HG03139 (cell line): ENCODE measurements around the gene SH3GL2.

Experiments
- ATAC-seq: cut with Tn5 transposase; IDR thresholded peaks from one replicate; pipeline ENCODE4 v1.9.1; 2021; ENCODE audit not compliant: unreplicated experiment

The SH3GL2 gene

DNA sequence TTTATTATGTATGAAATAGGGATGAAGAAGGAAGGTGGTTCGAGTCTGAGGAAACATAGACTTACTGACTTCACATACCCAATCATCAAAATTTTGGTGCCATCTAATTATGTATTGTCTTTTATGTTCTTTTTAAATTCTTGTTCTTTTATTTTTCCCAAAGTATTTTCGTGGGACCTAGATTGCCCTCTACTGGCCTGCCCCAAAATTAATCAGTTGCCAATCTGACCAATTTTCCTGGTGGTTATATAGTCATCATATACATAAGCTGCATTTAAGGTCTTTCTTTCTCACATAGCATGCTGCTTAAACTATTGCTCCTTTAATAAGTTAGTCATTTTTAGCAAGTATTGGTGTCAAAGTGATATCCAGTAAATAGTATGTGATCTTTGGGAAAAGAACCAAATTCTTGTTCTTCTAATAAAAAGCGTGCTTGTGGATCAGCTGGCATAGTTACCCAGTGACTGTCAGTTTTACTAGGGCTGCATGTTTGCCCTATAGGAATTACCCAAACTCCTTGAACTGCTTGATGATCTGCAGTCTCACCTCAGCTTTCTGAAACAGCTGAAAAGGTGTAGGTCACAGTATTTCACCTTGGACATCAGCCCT is 223.5 kb downstream of the SH3GL2 start:
- ATAC-seq: no peak

DNA sequence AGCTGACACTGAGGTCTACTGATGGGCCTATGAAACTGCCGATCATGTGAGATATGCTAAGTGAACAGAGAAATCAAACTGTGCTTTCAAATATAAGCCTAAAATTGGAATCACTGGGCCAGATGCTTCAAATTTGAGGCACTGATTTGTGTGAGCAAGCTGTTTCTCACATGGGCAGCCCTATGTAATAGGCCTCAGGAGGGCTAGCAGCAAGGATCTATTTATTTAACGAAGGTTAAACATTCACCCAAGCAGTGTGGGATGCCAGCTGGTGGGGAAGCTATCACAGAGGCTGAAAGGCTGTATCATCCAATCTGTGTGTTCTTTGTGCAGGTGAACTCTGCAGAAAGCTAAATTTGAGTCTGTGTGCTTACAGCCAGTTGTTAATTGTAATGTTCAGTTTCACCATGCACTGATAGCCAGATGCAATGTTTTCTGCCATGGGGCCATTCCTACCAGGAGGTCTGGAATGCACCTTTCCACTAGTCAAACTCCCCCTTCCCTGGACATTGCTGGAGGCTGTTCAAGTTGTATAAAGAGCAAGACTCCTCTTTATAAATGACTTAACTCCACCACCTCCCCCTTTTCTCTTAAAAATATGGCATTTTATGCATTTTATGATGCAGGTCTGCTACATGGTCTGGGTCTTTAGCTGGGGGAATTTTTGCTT is 228.9 kb downstream of the SH3GL2 start:
- ATAC-seq: no peak

DNA sequence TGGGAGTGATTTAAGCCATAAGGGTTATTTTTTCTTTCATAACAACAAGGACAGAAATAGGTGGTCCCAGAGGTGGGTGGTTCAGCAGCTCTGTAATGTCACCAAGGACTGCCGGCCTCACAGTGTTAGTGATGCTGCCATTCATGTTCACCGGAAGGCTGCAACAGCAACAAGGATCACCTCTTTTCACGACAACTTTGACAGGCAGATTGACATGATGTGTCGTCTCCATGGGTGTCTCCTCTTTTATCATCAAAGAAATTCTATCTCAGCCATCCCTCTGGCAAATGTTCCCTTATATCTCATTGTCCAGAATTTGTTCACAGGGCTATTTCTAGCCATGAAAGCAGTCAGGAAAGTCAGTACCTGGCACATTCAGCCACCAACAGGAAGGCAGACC is 231.5 kb downstream of the SH3GL2 start:
- no peak for ATAC-seq

DNA sequence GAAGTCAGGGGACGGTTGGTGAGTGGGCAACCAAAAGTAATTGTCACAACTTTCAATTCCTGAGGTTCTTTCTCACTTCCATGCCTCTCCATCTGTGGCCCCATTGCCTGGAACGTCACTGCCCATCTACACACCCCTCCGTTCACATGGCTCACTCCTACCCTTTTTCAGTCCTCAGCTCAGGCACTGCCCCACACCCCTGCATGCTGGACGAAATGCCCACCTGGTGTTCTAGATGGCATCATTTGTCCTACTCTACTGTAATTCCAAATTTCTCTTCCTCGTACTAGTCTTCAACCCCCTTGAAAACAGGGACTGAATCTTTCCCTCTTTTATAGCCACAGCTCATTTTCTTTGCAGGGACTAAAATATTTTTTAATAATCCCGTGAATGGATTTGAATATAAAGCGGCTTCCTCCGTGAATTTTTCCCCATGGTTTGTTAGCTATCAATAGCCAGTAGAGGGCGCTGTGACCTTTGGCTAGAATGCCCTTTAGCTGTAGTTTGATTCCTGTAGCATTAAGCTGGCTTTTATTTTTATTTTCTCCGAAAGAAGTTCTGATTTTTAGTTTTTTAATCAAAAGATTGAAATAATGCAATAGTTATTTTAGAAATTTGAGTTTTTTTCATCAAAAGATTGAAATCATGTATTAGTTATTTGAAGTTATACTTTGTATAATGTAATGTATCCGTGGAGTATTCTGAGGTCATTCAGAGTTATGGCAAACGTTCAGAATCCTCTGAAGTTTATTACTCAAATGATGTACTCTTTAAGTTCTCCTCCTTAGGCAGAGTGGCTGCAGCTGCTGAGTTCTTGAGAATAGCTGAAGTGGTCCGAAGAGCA is 232.1 kb downstream of the SH3GL2 start:
- no peak for ATAC-seq

DNA sequence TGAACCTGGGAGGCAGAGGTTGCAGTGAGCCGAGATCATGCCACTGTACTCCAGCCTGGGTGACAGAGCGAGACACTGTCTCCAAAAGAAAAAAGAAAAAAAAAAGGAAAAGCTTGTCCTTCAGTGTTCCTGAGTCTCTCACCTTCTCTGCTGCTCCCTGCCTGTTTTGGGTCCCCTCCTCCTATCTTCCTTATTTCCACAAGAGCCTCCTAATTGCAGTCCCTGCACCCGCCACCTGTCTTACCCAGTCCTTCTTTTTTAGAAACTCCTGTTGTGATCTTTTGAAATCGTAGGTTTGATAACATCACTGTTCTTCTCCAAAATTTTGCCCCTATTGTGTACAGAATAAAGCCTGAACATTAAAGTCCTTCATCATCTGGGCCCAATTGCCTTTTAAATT is 234.9 kb downstream of the SH3GL2 start:
- ATAC-seq: no peak

DNA sequence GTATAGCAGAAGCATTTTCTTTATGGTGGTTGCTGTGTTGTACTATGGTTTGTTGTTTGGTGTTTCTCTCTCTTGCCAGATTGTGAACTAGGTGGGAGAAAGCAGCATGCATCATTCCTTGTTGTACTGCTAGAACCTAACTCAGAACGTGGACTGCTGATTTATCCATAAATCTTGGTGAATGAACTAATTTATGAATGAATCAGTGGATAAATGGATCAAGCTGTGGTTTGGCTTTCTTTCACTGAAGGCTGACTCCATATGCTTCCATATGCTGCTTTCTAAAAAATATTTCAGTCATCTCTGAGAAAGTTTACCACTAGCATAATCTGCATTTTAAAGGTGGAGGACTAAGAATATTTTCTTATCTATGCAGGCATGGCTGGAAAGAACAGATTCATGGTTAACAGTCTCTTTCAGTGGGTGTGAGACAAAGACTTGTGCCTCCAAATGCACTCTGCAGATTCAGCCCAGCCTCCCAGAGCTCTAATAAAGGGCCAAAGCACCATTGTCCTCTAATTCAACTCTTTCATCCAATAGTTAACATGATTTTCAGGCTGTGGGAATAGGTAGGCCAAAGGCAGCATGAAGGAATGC is 237.7 kb downstream of the SH3GL2 start:
- no peak for ATAC-seq

DNA sequence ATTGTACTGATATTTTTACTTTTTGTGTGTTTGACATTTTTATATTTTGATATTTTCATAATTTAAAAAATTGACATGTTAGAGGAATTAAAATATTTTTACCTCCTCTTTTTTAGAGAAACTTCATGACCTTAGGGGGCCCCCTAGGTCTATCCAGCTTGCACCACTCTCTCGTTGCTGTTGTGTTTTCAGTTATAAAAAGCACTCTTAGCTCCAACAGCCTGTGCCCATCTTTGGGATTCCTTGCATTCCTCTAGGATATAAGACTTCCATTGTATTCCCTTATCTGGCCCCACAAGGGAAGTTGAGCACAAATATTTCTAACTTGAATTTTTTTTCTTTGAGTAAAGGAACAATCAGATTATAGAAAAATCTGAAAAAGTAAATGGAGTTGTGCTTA is 245.3 kb downstream of the SH3GL2 start:
- no peak for ATAC-seq

DNA sequence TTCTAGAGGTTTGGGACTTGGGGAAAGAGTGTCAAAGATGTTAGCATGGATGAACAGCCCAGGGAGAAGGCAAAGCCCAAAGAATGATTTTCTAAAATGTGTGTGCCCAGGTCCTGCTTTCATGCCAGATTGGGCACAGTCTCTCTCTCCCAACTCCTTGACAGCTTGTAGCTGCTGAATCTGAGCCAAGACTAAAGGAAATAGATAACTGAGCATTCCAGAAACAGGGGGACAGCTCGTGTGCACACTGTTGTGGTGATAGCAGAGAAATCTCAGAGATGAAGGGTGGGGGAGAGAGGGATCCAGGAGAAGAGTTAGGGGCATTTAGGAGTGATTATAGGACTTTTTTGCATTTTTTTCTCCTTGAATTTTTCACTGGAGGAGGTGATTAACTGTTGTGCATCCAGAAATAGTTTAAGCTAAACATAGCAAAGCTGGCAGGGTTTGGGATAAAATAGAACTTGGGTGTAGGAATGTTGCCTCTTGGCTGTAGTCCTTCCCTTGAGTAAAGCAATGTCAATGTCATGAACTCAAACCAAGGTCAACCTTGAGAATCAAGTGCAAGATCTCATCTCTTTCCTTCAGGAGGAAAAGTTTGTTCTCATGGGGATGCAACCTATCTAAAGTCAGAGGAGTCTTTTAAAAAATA is 245.9 kb downstream of the SH3GL2 start:
- ATAC-seq: no peak

DNA sequence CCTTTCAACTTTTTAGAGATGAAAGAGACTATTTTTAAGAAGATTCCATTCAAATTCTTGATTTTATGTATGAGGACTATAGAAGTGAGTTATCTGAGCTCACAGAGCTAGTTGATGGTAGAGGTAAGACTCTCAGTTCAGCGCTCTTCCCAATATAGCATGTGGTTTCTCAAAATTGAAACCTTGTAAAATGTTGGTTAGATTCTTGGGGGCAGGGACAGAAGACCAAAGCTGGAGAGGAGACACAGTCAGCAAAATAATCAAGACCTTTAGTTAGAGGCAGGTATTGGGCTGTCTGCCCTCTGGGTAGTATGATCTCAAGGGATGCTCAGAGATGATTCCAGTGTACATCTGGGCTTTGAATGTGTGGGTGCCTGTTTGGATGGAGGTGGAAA is 246.4 kb downstream of the SH3GL2 start:
- no peak for ATAC-seq

DNA sequence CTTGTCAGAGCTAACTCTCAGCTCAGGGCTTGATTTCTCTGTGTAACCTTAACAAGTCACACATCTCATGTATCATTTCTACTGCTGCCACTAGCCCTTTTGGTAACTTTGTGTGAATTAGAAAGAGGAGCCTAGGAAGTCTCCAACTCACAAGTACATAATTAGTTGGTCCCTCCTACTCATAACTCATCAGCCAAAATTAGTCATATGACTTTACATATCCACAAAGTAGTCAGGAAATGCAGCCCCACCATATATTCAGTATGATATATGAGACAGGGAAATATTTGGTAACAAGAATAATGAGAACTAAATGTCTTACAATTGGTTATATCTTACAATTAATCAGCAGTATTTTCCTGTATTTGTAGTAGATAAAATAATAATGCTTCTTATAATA is 250.2 kb downstream of the SH3GL2 start:
- ATAC-seq: no peak

DNA sequence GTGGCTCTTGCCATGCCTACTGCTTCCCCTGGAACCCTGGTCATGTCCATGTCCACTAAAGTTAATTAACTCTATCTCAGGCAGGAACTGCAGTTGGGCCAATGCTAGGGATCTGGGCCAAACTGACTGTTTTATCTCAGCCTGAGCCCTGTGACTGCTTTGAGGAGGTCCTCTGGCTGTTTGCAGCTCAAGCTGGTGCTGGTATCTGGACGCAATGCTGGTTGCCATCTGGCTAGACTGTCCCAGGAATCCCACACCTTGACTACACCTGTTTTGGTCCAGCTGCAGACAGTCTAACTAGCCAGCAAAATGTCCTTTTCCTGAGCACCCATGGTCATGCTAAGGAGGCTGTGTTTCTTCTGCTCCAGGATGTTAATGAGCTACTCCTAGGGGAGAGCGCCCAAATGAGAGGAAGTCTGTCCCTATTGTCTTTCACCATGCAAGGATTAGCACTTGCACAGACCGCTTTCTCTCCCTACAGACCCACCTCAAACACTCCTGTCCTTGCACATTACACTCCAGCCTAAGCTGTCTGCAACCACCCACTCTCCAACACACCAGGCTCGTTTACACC is 251.0 kb downstream of the SH3GL2 start:
- no peak for ATAC-seq

DNA sequence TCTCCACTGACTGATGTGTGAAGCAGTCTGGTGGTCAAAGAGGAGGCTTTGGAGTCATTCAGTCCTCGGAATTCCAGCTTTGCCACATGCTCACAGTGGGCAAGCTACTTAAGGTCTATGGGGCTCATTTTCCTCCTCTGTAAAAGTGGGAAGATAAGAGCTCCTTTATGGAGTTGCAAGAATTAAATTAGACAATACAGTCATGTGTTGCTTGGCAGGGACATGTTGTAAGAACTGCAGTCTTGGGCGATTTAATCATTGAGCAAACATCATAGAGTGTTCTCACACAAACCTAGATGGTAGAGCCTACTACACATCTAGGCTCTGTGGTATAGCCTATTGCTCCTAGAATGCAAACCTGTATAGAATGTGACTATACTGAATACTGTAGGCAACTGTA is 253.9 kb downstream of the SH3GL2 start:
- no peak for ATAC-seq

DNA sequence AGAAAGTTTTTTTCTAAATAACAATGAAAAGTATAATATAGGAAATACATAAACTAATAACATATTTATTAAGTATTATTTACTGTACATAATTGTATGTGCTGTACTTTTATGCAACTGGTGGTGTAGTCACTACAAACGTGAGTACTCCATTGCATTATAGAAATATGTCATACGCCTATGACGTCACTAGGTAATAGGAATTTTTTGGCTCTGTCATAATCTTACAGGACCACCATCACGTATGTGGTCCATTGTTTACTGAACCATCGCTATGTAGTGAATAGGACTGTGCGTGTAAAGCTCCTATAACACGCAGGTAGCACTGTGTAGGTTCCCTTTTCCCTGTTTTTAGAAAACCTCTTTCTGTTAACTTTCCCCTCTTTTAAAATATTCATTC is 255.0 kb downstream of the SH3GL2 start:
- ATAC-seq: no peak

DNA sequence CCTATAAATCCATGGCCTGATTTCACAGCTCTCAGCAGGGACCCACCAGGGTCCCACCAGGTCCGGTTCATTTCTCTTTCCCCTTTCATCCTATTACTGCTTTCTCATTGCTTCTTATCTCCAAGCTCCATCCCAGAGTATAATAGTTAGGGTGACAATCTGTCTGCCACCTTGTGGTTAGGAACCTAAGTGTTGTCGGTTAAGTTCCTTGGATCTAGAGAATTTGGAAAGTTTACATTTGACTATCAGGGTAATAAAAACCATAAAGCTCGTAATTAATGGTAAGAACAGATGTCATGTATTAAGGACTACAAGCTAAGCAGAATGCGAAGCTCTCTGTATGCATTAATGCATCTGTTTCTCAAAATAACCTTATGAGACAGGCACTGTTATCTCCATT is 259.1 kb downstream of the SH3GL2 start:
- ATAC-seq: no peak

DNA sequence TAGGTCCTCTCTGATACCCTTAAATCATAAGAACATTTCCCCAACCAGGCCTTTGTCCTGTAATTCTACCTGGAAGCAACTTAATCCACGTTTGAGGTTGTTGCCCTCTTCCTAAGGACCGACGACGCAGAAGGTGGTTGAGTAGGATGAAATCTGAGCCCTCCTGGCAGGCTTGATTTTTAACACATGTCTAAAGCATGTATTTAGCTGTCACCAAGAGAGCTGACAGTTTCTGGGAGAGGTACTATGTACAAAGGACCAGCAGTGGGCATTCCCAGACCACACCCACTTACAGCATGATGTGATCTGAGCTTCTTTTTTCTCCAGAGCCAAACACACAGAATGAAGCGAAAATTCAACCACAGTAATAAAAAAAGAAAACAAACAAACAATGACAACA is 260.9 kb downstream of the SH3GL2 start:
- no peak for ATAC-seq

DNA sequence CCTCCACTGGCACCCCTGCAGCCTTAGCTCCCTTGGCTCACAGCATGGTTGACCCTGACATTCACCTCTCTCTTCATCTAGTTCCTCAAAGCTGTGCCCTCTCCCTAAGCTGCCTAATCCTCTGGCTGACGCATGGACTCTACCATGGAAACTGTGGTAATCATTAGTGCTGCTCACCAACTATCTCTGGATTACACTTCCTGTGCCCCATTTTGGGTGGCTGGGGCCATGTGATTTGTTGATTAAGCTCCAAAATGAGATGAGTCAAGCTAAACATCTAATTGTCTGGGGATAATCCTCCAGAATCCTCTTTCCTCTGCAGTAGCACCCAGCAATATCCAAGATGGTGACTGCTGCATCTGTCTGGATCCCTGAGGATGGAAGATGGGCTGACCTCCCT is 264.4 kb downstream of the SH3GL2 start:
- ATAC-seq: no peak
